HCT116 (cell line): ENCODE data around the gene PPP2R1B. TPM values are rescaled to one million over a fixed set of nuclear protein-coding genes. Genes with fewer than 3 reads are reported as not detected.

Experiments used
- ATAC-seq: fragments of 200-7000 bp; cut with Tn5 transposase; 2 replicates; pipeline ENCODE4 v1.9.1; 2020; ENCODE audit warnings: mild to moderate bottlenecking, moderate library complexity
- BruUV-seq: library from RNA; stranded (reverse); fragments of 400-500 nt; replicated peaks from 2 replicates; lab custom pipeline; 2021; lab: Mats Ljungman, UMichigan
- CTCF ChIA-PET: fragments of 300-600 bp; sonication (Branson Sonifier 250); formaldehyde crosslinking; loops from one replicate; lab custom pipeline; 2021; ENCODE audit warnings: antibody characterized with exemption; lab: Charles Lee
- POLR2A ChIA-PET: fragments of 300-600, 350-600 bp; sonication (Branson Sonifier 250); formaldehyde crosslinking; loops from one replicate; lab custom pipeline; 2021; ENCODE audit warnings: antibody characterized with exemption; lab: Charles Lee
- RAD21 ChIA-PET, 2 experiments: fragments of 300-600 bp; sonication (Branson Sonifier 250); formaldehyde crosslinking; loops; one replicate each; lab custom pipeline; 2023; ENCODE audit warnings: low total read pairs in 2 of 2; ENCODE audit not compliant: uncharacterized antibody in 2 of 2, unreplicated experiment in 2 of 2, low non-redundant PET in 1 of 2; lab: Charles Lee
- DNase-seq: peaks from one replicate; pipeline ENCODE4 v3.0.0-alpha.2; 2010; ENCODE audit warnings: low read depth, low spot score
- H2AFZ ChIP-seq: fragments of 200-600 bp; shearing (Covaris generic), sonication (generic); 2 replicates; pipeline ENCODE4 v1.6.1; 2017; ENCODE audit warnings: low read depth, mixed run types, mixed read lengths, antibody characterized with exemption, low read length; ENCODE audit not compliant: poor library complexity, severe bottlenecking
- H3K27ac ChIP-seq: 2 replicates; pipeline ENCODE4 v1.5.1; 2012; ENCODE audit warnings: low read depth, low read length
- H3K27me3 ChIP-seq: fragments of 200-600 bp; sonication (generic); 2 replicates; pipeline ENCODE4 v1.6.1; 2016; ENCODE audit warnings: mixed run types, low read length, mixed read lengths; ENCODE audit not compliant: insufficient read depth
- H3K36me3 ChIP-seq, 2 experiments: fragments of 200-500 bp in 1 of 2; fragments of 200-600 bp in 1 of 2; sonication (Bioruptor generic) in 1 of 2; sonication (generic) in 1 of 2; 2 replicates each; pipeline versions ENCODE4 v1.5.1 to v1.6.1; 2014 to 2016; ENCODE audit warnings: low read length in 2 of 2, inconsistent platforms in 1 of 2, mixed read lengths in 1 of 2, mixed run types in 1 of 2; ENCODE audit not compliant: insufficient read depth in 2 of 2, control insufficient read depth in 1 of 2
- H3K4me1 ChIP-seq, 2 experiments: fragments of 200-600 bp in 1 of 2; sonication (generic) in 1 of 2; 2 replicates each; pipeline versions ENCODE4 v1.5.1 to v1.6.1; 2012 to 2017; ENCODE audit warnings: low read length in 2 of 2, inconsistent platforms in 1 of 2, mild to moderate bottlenecking in 1 of 2, mixed read lengths in 1 of 2, mixed run types in 1 of 2, moderate library complexity in 1 of 2; ENCODE audit not compliant: insufficient read depth in 2 of 2, control insufficient read depth in 1 of 2
- H3K4me2 ChIP-seq: fragments of 200-600 bp; sonication (generic); 2 replicates; pipeline ENCODE4 v1.6.1; 2017; ENCODE audit warnings: mixed run types, low read length, mixed read lengths
- H3K4me3 ChIP-seq, 2 experiments: fragments of 200-600 bp in 1 of 2; sonication (generic) in 1 of 2; replicated peaks in 1 of 2; 2 replicates each; pipeline ENCODE4 v1.5.1; 2011 to 2016; ENCODE audit warnings: low read length in 2 of 2, control low read depth in 1 of 2, low read depth in 1 of 2, mild to moderate bottlenecking in 1 of 2, mixed read lengths in 1 of 2, mixed run types in 1 of 2
- H3K79me2 ChIP-seq: fragments of 200-600 bp; sonication (generic); 2 replicates; pipeline ENCODE4 v1.6.1; 2017; ENCODE audit warnings: mild to moderate bottlenecking, mixed run types, low read length, moderate library complexity, mixed read lengths; ENCODE audit not compliant: insufficient read depth
- H3K9ac ChIP-seq: fragments of 200-600 bp; sonication (generic); 2 replicates; pipeline ENCODE4 v1.6.1; 2016; ENCODE audit warnings: low read length, mixed read lengths
- H3K9me2 ChIP-seq: fragments of 200-600 bp; sonication (generic), shearing (Covaris generic); 2 replicates; pipeline ENCODE4 v1.6.1; 2017; ENCODE audit warnings: mixed run types, mild to moderate bottlenecking, moderate library complexity; ENCODE audit not compliant: insufficient read depth
- H3K9me3 ChIP-seq, 2 experiments: fragments of 200-500 bp in 1 of 2; fragments of 200-600 bp in 1 of 2; sonication (Bioruptor generic) in 1 of 2; sonication (generic) in 1 of 2; 2 replicates each; pipeline ENCODE4 v1.6.1; 2014 to 2017; ENCODE audit warnings: low read length in 2 of 2, mixed read lengths in 2 of 2, inconsistent platforms in 1 of 2, low read depth in 1 of 2, mild to moderate bottlenecking in 1 of 2, mixed run types in 1 of 2, moderate library complexity in 1 of 2; ENCODE audit not compliant: control insufficient read depth in 1 of 2, insufficient read depth in 1 of 2
- H4K20me1 ChIP-seq: fragments of 200-600 bp; sonication (generic), shearing (Covaris generic); 2 replicates; pipeline ENCODE4 v1.6.1; 2017; ENCODE audit warnings: mixed run types, mild to moderate bottlenecking, moderate library complexity; ENCODE audit not compliant: insufficient read depth
- CBX3 ChIP-seq: IDR thresholded peaks from 2 replicates; pipeline ENCODE4 v1.6.1; 2012; ENCODE audit warnings: low read depth
- CEBPB ChIP-seq: IDR thresholded peaks from 2 replicates; pipeline ENCODE4 v1.6.1; 2012; ENCODE audit warnings: low read depth
- EGR1 ChIP-seq: IDR thresholded peaks from 2 replicates; pipeline ENCODE4 v1.6.1; 2012; ENCODE audit warnings: low read depth
- ELF1 ChIP-seq: IDR thresholded peaks from 2 replicates; pipeline ENCODE4 v1.6.1; 2012; ENCODE audit warnings: low read depth, borderline replicate concordance
- EZH2 ChIP-seq: fragments of 200-600 bp; sonication (generic); IDR thresholded peaks from 2 replicates; pipeline ENCODE4 v1.6.1; 2017; ENCODE audit warnings: antibody characterized with exemption, mixed run types
- JUND ChIP-seq: IDR thresholded peaks from 2 replicates; pipeline ENCODE4 v1.6.1; 2012
- RAD21 ChIP-seq: IDR thresholded peaks from 2 replicates; pipeline ENCODE4 v1.6.1; 2012; ENCODE audit warnings: low read depth, mild to moderate bottlenecking
- REST ChIP-seq: IDR thresholded peaks from 2 replicates; pipeline ENCODE4 v1.6.1; 2012; ENCODE audit warnings: low read depth
- SIN3A ChIP-seq: IDR thresholded peaks from 2 replicates; pipeline ENCODE4 v1.6.1; 2012; ENCODE audit warnings: low read depth
- SRF ChIP-seq: IDR thresholded peaks from 2 replicates; pipeline ENCODE4 v1.6.1; 2012; ENCODE audit warnings: low read depth
- YY1 ChIP-seq: IDR thresholded peaks from 2 replicates; pipeline ENCODE4 v1.6.1; 2011; ENCODE audit warnings: low read length, low read depth, moderate library complexity, mild to moderate bottlenecking; ENCODE audit not compliant: insufficient replicate concordance; ENCODE audit errors: extremely low read depth
- ZFX ChIP-seq: fragments of 450-650 bp; IDR thresholded peaks from 2 replicates; pipeline ENCODE4 v1.6.1; 2017
- intact Hi-C: fragments of 100-400 bp; cut with micrococcal nuclease; formaldehyde crosslinking; loops from 2 replicates; pipeline ENCODE4 v1.10.0; 2022
- total RNA-seq: library from RNA; stranded (reverse); gene quantifications from one replicate; pipeline ENCODE4 v1.2.1, GENCODE V29; 2021; ENCODE audit not compliant: unreplicated experiment
- TF ChIP-seq, protein P1 (sequence below): IDR thresholded peaks from 2 replicates; pipeline ENCODE4 v1.6.1; 2012
- TF ChIP-seq, protein P2 (sequence below): IDR thresholded peaks from 2 replicates; pipeline ENCODE4 v1.6.1; 2012

The PPP2R1B gene
- total RNA-seq, 1 experiment from 2014 or later, result 24.9 TPM

DNA sequence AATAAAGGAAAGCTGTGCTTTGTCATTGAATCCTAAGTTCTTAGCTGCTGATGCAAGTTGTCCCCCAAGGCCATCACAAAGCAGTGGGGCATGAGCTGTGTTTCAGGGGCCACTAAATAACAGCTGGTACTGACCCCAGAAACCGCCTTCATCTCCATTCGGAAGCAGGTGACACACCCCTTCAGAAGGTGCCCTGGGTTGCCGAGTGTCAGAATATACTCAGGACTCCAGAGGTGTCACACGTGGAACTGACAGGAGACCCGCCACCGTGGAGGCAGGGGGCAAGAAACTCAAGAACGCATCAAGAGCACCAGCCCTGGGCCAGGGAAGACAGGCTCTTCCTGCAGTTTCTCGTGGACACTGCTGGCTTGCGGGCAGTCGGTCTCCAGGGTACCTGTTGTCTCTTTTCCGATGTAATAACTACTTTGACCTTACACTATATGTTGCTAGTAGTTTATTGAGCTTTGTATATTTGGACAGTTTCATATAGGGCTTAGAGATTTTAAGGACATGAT lies 41.5 kb downstream of the PPP2R1B start:
- H3K9me2 ChIP-seq, result no peaks in the 10 kb centered on the region
- H4K20me1 ChIP-seq, result no peaks in the 10 kb centered on the region
- no peaks in the 10 kb centered on the region for H3K4me1 ChIP-seq
- RAD21 ChIA-PET, result no interaction called here
- intact Hi-C loops, result no loop called here
- CTCF ChIA-PET, result no interaction called here
- no peak overlapping the region for H3K9ac ChIP-seq
- no peaks in the 10 kb centered on the region for H3K79me2 ChIP-seq
- POLR2A ChIA-PET, result no interaction called here
- H3K9me3 ChIP-seq, result no peaks in the 10 kb centered on the region
- no peak overlapping the region for H2AFZ ChIP-seq
- no peak overlapping the region for H3K4me3 ChIP-seq
- DNase-seq (no peak), ATAC-seq (no peak)
- H3K36me3 ChIP-seq, result peaks cover 20 to 34% of the 10 kb centered on the region in 2 experiments
- H3K27ac ChIP-seq, result no peak overlapping the region
- H3K4me2 ChIP-seq, result no peak overlapping the region
- no peaks in the 10 kb centered on the region for H3K27me3 ChIP-seq
- no TSS peak for BruUV-seq
- TF ChIP-seq EGR1 (no peak), EZH2 (no peak)

DNA sequence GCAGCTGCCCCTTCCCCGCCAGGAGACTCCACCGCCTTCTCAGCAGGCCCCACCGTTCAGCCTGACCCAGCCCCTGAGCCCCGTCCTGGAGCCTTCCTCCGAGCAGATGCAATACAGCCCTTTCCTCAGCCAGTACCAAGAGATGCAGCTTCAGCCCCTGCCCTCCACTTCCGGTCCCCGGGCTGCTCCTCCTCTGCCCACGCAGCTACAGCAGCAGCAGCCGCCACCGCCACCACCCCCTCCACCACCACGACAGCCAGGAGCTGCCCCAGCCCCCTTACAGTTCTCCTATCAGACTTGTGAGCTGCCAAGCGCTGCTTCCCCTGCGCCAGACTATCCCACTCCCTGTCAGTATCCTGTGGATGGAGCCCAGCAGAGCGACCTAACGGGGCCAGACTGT lies 42.6 kb downstream of the PPP2R1B start:
- Histone ChIP-seq H3K36me3 (peaks cover 20 to 36% of the 10 kb centered on the region in 2 experiments), H3K4me2 (no peak overlapping the region), H3K79me2 (no peaks in the 10 kb centered on the region), H4K20me1 (no peaks in the 10 kb centered on the region), H3K4me1 (no peaks in the 10 kb centered on the region), H2AFZ (no peak overlapping the region), H3K27me3 (no peaks in the 10 kb centered on the region), H3K9me2 (no peaks in the 10 kb centered on the region), H3K4me3 (no peak overlapping the region), H3K9me3 (no peaks in the 10 kb centered on the region), H3K27ac (no peak overlapping the region), H3K9ac (no peak overlapping the region)
- intact Hi-C loops, result no loop called here
- no peak for TF ChIP-seq YY1
- TF ChIP-seq RAD21, result no peak
- no peak for TF ChIP-seq EGR1
- TF ChIP-seq CEBPB, result no peak
- TF ChIP-seq SRF, result no peak
- TF ChIP-seq, protein P1, sequence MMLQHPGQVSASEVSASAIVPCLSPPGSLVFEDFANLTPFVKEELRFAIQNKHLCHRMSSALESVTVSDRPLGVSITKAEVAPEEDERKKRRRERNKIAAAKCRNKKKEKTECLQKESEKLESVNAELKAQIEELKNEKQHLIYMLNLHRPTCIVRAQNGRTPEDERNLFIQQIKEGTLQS, result no peak
- no peak for TF ChIP-seq ZFX
- no peak for TF ChIP-seq REST
- no peak for TF ChIP-seq JUND
- TF ChIP-seq CBX3, result no peak
- TF ChIP-seq SIN3A, result no peak
- no peak for TF ChIP-seq ELF1
- TF ChIP-seq, protein P2, sequence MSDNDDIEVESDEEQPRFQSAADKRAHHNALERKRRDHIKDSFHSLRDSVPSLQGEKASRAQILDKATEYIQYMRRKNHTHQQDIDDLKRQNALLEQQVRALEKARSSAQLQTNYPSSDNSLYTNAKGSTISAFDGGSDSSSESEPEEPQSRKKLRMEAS, result no peak
- CTCF ChIA-PET, result no interaction called here
- POLR2A ChIA-PET, result no interaction called here
- ATAC-seq, result no peak
- BruUV-seq, result no TSS peak
- RAD21 ChIA-PET, result no interaction called here
- no peak for DNase-seq
